K562 (cell line): Measurements from ENCODE around the gene ASIC1. TPM values are rescaled to one million over a fixed set of nuclear protein-coding genes. Genes with fewer than 3 reads are reported as not detected.

Experiments
- ADNP ChIP-seq: fragments of 200-800 bp; sonication (Bioruptor generic); IDR thresholded peaks from 2 replicates; pipeline ENCODE4 v1.6.1; 2016; ENCODE audit warnings: missing genetic modification characterization, missing compliant biosample characterization
- C11orf30 ChIP-seq: fragments of 450-650 bp; IDR thresholded peaks from 2 replicates; pipeline ENCODE4 v1.6.1; 2016; ENCODE audit warnings: low read depth, mild to moderate bottlenecking
- DACH1 ChIP-seq: fragments of 450-650 bp; IDR thresholded peaks from 2 replicates; pipeline ENCODE4 v1.6.1; 2018; ENCODE audit not compliant: partially characterized antibody
- DLX4 ChIP-seq: fragments of 250-450 bp; sonication (Bioruptor Pico); IDR thresholded peaks from 2 replicates; pipeline ENCODE4 v1.6.1; 2021; ENCODE audit warnings: mild to moderate bottlenecking
- FIP1L1 ChIP-seq: fragments of 200-400 bp; formaldehyde crosslinking; IDR thresholded peaks from 2 replicates; pipeline ENCODE4 v1.6.1; 2018; ENCODE audit warnings: mild to moderate bottlenecking, low read depth, low read length; ENCODE audit not compliant: poor library complexity, severe bottlenecking
- HMG20B ChIP-seq: fragments of 250-450 bp; sonication (Bioruptor Pico); IDR thresholded peaks from 2 replicates; pipeline ENCODE4 v1.5.0; 2021; ENCODE audit warnings: mild to moderate bottlenecking
- KDM4B ChIP-seq, 2 experiments: fragments of 450-650 bp in 1 of 2; sonication (generic) in 1 of 2; IDR thresholded peaks; 2 replicates each; pipeline ENCODE4 v1.6.1; 2016 to 2017; ENCODE audit warnings: borderline replicate concordance in 2 of 2, antibody characterized with exemption in 1 of 2, low read depth in 1 of 2, mild to moderate bottlenecking in 1 of 2
- MCM5 ChIP-seq: fragments of 450-650 bp; IDR thresholded peaks from 2 replicates; pipeline ENCODE4 v1.6.1; 2016; ENCODE audit warnings: low read depth
- MLLT1 ChIP-seq, 2 experiments: fragments of 450-650 bp; IDR thresholded peaks; 2 replicates each; pipeline ENCODE4 v1.6.1; 2016
- PHF21A ChIP-seq: fragments of 450-650 bp; IDR thresholded peaks from 2 replicates; pipeline ENCODE4 v1.6.1; 2017; ENCODE audit warnings: low read depth, borderline replicate concordance
- PRPF4 ChIP-seq: fragments of 200-400 bp; formaldehyde crosslinking; IDR thresholded peaks from one replicate; pipeline ENCODE4 v1.6.1; 2017; ENCODE audit warnings: low read length, low read depth, mild to moderate bottlenecking; ENCODE audit not compliant: insufficient read depth, poor library complexity, severe bottlenecking
- TAF15 ChIP-seq: fragments of 200-400 bp; formaldehyde crosslinking; IDR thresholded peaks from 2 replicates; pipeline ENCODE4 v1.6.1; 2017; ENCODE audit warnings: mild to moderate bottlenecking, low read depth, low read length, moderate library complexity
- TGIF2 ChIP-seq: sonication (generic); formaldehyde crosslinking; IDR thresholded peaks from 2 replicates; pipeline ENCODE4 v1.8.1; 2022; ENCODE audit warnings: mild to moderate bottlenecking, missing genetic modification reagents, moderate library complexity
- ZBTB33 ChIP-seq: sonication (generic); formaldehyde crosslinking; IDR thresholded peaks from 2 replicates; pipeline ENCODE4 v1.8.1; 2023; ENCODE audit warnings: mild to moderate bottlenecking, missing genetic modification reagents
- ZNF586 ChIP-seq: fragments of 450-650 bp; formaldehyde crosslinking; conservative IDR thresholded peaks from 2 replicates; pipeline ENCODE4 v1.4.0; 2020; ENCODE audit warnings: mild to moderate bottlenecking, moderate library complexity
- ZNF668 ChIP-seq: fragments of 250-450 bp; sonication (Bioruptor Pico); IDR thresholded peaks from 2 replicates; pipeline ENCODE4 v1.8.0; 2022; ENCODE audit warnings: mild to moderate bottlenecking, inconsistent platforms
- polyA plus RNA-seq, 8 experiments: library from polyadenylated mRNA; depleted of rRNA in 4 of 8; stranded (reverse) in 5 of 8; unstranded in 3 of 8; fragments of >200 nt; fragmentation: Nextera tagmentation in 2 of 8; fragmentation: Illumina TruSeq in 1 of 8; extraction: Ambion mirVana in 2 of 8; extraction: Trizol in 1 of 8; gene quantifications; 2 replicates each; pipeline versions ENCODE4 v1.2.1 to v1.2.3, GENCODE V29; 2011 to 2014; ENCODE audit warnings: inconsistent platforms in 1 of 8, missing spikeins in 1 of 8
- total RNA-seq, 7 experiments: library from RNA; depleted of rRNA in 6 of 7; stranded (reverse); fragments of >200 nt in 6 of 7; fragmentation: Illumina TruSeq in 2 of 7; extraction: Trizol in 2 of 7; gene quantifications; 2 replicates each; pipeline versions ENCODE4 v1.2.1 to v1.2.3, GENCODE V29; 2011 to 2021; ENCODE audit warnings: low replicate concordance in 1 of 7
- TF ChIP-seq, protein P1 (sequence below), 2 experiments: fragments of 450-650 bp in 1 of 2; IDR thresholded peaks; 2 replicates each; pipeline ENCODE4 v1.6.1; 2011 to 2017; ENCODE audit warnings: low read depth in 2 of 2, antibody characterized with exemption in 1 of 2, borderline replicate concordance in 1 of 2, low read length in 1 of 2, mild to moderate bottlenecking in 1 of 2, mixed read lengths in 1 of 2; ENCODE audit not compliant: control insufficient read depth in 1 of 2

The ASIC1 gene
- total and polyA plus RNA-seq, 9 of the 15 experiments (the other 6 are each of a cell fraction or from before 2014, with no cell fraction given): 0.01 to 1.7 (median 0.45) TPM

DNA sequence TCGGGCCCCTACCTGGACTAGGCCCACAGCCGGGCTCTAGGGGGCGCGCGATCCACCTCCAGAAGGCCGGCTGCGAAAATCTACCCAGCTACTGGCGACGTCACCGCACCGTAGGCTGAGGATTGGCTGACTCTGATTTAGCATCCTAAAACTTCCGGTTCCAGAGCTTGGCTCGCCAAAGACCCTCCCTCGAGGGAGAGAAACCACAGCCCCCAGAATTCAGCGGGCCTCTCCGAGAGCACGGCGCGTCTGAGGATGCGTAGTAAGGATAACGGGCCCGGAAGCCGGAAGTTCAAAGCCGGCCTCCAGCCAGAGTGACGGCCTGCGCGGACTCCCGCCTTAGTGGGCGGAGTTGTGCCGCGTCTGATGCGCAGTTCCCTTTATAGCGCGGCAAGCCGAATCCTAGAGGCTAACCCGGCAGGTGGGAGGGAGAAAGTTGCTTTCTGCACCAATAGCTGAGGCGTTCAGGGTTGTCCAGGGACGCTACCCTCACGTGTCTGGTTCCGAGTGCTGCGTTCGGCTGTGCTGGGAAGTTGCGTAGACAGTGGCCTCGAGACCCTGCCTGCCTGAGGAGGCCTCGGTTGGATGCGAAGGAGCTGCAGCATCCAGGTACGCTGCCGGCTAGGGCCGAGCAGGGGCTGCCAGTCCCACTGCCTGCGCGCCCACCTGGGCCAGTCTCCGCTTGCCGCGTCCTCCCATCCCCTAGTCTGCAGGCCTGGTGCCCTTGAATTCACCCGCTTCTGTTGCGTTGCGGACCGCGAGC is 54.5 kb downstream of the ASIC1 start, which contains the start of gene COX14 (continued):
- no peak for TF ChIP-seq C11orf30
- peak; percentile 71 for TF ChIP-seq FIP1L1
- no peak for TF ChIP-seq DLX4
- no peak for TF ChIP-seq TGIF2 (CRISPR knock-in tag)
- no peak for TF ChIP-seq TAF15
- no peak for TF ChIP-seq PHF21A
- TF ChIP-seq DACH1: no peak
- no peak for TF ChIP-seq KDM4B (IDR thresholded peaks at IDR 0.05; ENCODE audit: borderline replicate concordance in 2 of 2, low read depth in 1 of 2)
- TF ChIP-seq ZNF586 (CRISPR knock-in tag): no peak
- no peak for TF ChIP-seq HMG20B (CRISPR knock-in tag)
- TF ChIP-seq, protein P1, sequence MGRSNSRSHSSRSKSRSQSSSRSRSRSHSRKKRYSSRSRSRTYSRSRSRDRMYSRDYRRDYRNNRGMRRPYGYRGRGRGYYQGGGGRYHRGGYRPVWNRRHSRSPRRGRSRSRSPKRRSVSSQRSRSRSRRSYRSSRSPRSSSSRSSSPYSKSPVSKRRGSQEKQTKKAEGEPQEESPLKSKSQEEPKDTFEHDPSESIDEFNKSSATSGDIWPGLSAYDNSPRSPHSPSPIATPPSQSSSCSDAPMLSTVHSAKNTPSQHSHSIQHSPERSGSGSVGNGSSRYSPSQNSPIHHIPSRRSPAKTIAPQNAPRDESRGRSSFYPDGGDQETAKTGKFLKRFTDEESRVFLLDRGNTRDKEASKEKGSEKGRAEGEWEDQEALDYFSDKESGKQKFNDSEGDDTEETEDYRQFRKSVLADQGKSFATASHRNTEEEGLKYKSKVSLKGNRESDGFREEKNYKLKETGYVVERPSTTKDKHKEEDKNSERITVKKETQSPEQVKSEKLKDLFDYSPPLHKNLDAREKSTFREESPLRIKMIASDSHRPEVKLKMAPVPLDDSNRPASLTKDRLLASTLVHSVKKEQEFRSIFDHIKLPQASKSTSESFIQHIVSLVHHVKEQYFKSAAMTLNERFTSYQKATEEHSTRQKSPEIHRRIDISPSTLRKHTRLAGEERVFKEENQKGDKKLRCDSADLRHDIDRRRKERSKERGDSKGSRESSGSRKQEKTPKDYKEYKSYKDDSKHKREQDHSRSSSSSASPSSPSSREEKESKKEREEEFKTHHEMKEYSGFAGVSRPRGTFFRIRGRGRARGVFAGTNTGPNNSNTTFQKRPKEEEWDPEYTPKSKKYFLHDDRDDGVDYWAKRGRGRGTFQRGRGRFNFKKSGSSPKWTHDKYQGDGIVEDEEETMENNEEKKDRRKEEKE (IDR thresholded peaks at IDR 0.05; ENCODE audit: borderline replicate concordance in 1 of 2, control insufficient read depth in 1 of 2, low read depth in 2 of 2, low read length in 1 of 2): no peak
- no peak for TF ChIP-seq ZNF668 (CRISPR knock-in tag)
- no peak for TF ChIP-seq PRPF4
- no peak for TF ChIP-seq MCM5
- TF ChIP-seq ADNP (tag): no peak
- TF ChIP-seq ZBTB33 (CRISPR knock-in tag): peak; percentile 15; the same call in 1 of the 2 replicates
- TF ChIP-seq MLLT1 (IDR thresholded peaks at IDR 0.05): no peak
